HepG2 (cell line): Measurements from ENCODE around the gene G6PC2. TPM values are rescaled to one million over a fixed set of nuclear protein-coding genes. Genes with fewer than 3 reads are reported as not detected.

ENCODE experiments used
- ETV6 ChIP-seq: sonication (generic); formaldehyde crosslinking; conservative IDR thresholded peaks from 2 replicates; pipeline ENCODE4 v1.4.0; 2020; ENCODE audit warnings: missing genetic modification reagents
- EZH2 ChIP-seq: conservative IDR thresholded peaks from 2 replicates; pipeline ENCODE4 v1.6.1; 2012; ENCODE audit warnings: mild to moderate bottlenecking, low read depth, low read length, moderate library complexity
- FOXM1 ChIP-seq: sonication (generic); formaldehyde crosslinking; IDR thresholded peaks from 2 replicates; pipeline ENCODE4 v1.5.0; 2020; ENCODE audit warnings: missing genetic modification reagents
- GMEB1 ChIP-seq: sonication (generic); formaldehyde crosslinking; IDR thresholded peaks from 2 replicates; pipeline ENCODE4 v1.5.1; 2020; ENCODE audit warnings: missing genetic modification reagents, mild to moderate bottlenecking, borderline replicate concordance
- GPBP1L1 ChIP-seq: sonication (generic); formaldehyde crosslinking; IDR thresholded peaks from 2 replicates; pipeline ENCODE4 v1.5.0; 2020; ENCODE audit warnings: mild to moderate bottlenecking, missing genetic modification reagents
- GTF3A ChIP-seq: sonication (generic); formaldehyde crosslinking; conservative IDR thresholded peaks from 2 replicates; pipeline ENCODE4 v1.4.0; 2020; ENCODE audit warnings: mild to moderate bottlenecking, missing genetic modification reagents
- MAFG ChIP-seq: sonication (generic); formaldehyde crosslinking; IDR thresholded peaks from 2 replicates; pipeline ENCODE4 v1.5.1; 2020; ENCODE audit warnings: mild to moderate bottlenecking, missing genetic modification reagents
- NFATC3 ChIP-seq: sonication (generic); formaldehyde crosslinking; IDR thresholded peaks from 2 replicates; pipeline ENCODE4 v1.5.1; 2020; ENCODE audit warnings: mild to moderate bottlenecking, missing genetic modification reagents
- PRPF4 ChIP-seq: fragments of 200-400 bp; formaldehyde crosslinking; IDR thresholded peaks from 2 replicates; pipeline ENCODE4 v1.6.1; 2016; ENCODE audit warnings: low read length, low read depth; ENCODE audit not compliant: poor library complexity, severe bottlenecking
- SMAD9 ChIP-seq: sonication (generic); formaldehyde crosslinking; IDR thresholded peaks from 2 replicates; pipeline ENCODE4 v1.5.1; 2020; ENCODE audit warnings: mild to moderate bottlenecking, missing genetic modification reagents
- SP5 ChIP-seq: IDR thresholded peaks from 2 replicates; pipeline ENCODE4 v1.6.1; 2016; ENCODE audit warnings: low read depth, borderline replicate concordance
- ZEB1 ChIP-seq: IDR thresholded peaks from 2 replicates; pipeline ENCODE4 v1.6.1; 2012; ENCODE audit warnings: mild to moderate bottlenecking, low read depth, inconsistent platforms; ENCODE audit not compliant: insufficient replicate concordance
- ZFP62 ChIP-seq: sonication (generic); formaldehyde crosslinking; IDR thresholded peaks from 2 replicates; pipeline ENCODE4 v1.4.0; 2020; ENCODE audit warnings: missing genetic modification reagents
- ZNF547 ChIP-seq: sonication (generic); formaldehyde crosslinking; IDR thresholded peaks from 2 replicates; pipeline ENCODE4 v1.5.1; 2020; ENCODE audit warnings: mild to moderate bottlenecking, missing genetic modification reagents
- ZSCAN5A ChIP-seq: sonication (generic); formaldehyde crosslinking; IDR thresholded peaks from 2 replicates; pipeline ENCODE4 v1.8.0; 2022; ENCODE audit warnings: mild to moderate bottlenecking, missing genetic modification reagents, borderline replicate concordance
- polyA plus RNA-seq, 8 experiments: library from polyadenylated mRNA; depleted of rRNA in 3 of 8; stranded (reverse) in 7 of 8; unstranded in 1 of 8; fragments of >200 nt; fragmentation: Illumina TruSeq in 4 of 8; extraction: Trizol in 4 of 8; gene quantifications; 2 replicates each; pipeline versions ENCODE4 v1.2.1 to v1.2.3, GENCODE V29; 2011 to 2016; ENCODE audit warnings: low read depth in 4 of 8, missing spikeins in 1 of 8, mixed read lengths in 1 of 8; ENCODE audit not compliant: insufficient read depth in 1 of 8
- total RNA-seq, 5 experiments: library from RNA; depleted of rRNA; stranded (reverse); fragments of >200 nt; fragmentation: Illumina TruSeq; extraction: Trizol; gene quantifications; 2 replicates each; pipeline ENCODE4 v1.2.3, GENCODE V29; 2016; ENCODE audit warnings: low read depth in 1 of 5
- TF ChIP-seq, protein P1 (sequence below): sonication (generic); formaldehyde crosslinking; IDR thresholded peaks from 2 replicates; pipeline ENCODE4 v1.4.0; 2020; ENCODE audit warnings: mild to moderate bottlenecking, missing genetic modification reagents, borderline replicate concordance
- TF ChIP-seq, protein P2 (sequence below): sonication (generic); formaldehyde crosslinking; IDR thresholded peaks from 2 replicates; pipeline ENCODE4 v1.5.1; 2020; ENCODE audit warnings: mild to moderate bottlenecking, missing genetic modification reagents, borderline replicate concordance

The G6PC2 gene
- total and polyA plus RNA-seq, 2 of the 13 experiments (the other 11 are each of a cell fraction or from before 2014, with no cell fraction given): not detected

DNA sequence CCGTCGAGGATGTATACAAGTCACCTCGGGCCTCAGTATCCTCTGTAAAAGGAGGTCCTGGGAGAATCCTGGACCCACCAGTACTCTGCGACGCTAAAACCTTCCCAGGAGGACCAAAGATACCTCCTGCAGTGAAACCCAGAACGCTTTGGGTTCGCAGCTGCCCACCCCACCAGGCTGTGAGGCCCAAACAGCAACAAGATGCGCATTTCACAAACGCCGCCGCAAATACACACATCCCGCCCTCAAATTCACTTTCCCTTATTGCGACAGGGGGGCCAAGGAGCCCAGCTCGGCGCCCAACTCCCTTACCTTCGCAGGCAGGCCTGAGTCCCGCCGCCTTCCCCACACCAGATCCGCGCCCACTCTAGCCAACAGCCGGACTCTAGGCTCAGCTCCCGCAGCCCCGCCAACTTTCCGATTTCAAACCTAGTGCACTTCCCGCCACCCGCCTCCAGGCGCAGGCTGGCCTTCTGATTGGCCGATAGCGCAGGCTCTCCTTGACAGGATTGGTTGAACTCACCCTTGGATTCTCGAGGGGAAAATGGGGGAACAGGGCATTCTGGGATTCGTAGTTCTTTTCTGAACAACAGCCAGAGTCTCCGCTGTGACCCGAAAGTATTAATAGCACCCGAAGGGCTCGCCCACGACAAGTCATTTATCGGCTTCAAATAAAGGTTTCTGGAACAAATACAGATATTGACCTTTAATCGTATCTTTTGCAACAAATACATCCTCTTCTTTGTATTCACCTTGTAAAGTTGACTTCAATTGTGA, 10.9 kb upstream of the G6PC2 start, which contains the start of gene SPC25 (continued):
- TF ChIP-seq SMAD9 (CRISPR knock-in tag) (no peak), FOXM1 (CRISPR knock-in tag) (no peak), SP5 (CRISPR knock-in tag) (no peak), MAFG (CRISPR knock-in tag) (no peak), ZEB1 (no peak), NFATC3 (CRISPR knock-in tag) (0 out of 2 replicates have a peak, but pooled peaks have one; percentile 46), PRPF4 (no peak), ZNF547 (CRISPR knock-in tag) (peak; percentile 92), EZH2 (no peak), ZSCAN5A (no peak), ZFP62 (no peak), ETV6 (CRISPR knock-in tag) (peak; percentile 75; the same call in 1 of the 2 replicates), GPBP1L1 (CRISPR knock-in tag) (no peak), GMEB1 (peak; percentile 73; the same call in 1 of the 2 replicates), GTF3A (CRISPR knock-in tag) (no peak)
- TF ChIP-seq, protein P1, sequence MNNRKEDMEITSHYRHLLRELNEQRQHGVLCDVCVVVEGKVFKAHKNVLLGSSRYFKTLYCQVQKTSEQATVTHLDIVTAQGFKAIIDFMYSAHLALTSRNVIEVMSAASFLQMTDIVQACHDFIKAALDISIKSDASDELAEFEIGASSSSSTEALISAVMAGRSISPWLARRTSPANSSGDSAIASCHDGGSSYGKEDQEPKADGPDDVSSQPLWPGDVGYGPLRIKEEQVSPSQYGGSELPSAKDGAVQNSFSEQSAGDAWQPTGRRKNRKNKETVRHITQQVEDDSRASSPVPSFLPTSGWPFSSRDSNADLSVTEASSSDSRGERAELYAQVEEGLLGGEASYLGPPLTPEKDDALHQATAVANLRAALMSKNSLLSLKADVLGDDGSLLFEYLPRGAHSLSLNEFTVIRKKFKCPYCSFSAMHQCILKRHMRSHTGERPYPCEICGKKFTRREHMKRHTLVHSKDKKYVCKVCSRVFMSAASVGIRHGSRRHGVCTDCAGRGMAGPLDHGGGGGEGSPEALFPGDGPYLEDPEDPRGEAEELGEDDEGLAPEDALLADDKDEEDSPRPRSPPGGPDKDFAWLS (CRISPR knock-in tag): no peak
- TF ChIP-seq, protein P2, sequence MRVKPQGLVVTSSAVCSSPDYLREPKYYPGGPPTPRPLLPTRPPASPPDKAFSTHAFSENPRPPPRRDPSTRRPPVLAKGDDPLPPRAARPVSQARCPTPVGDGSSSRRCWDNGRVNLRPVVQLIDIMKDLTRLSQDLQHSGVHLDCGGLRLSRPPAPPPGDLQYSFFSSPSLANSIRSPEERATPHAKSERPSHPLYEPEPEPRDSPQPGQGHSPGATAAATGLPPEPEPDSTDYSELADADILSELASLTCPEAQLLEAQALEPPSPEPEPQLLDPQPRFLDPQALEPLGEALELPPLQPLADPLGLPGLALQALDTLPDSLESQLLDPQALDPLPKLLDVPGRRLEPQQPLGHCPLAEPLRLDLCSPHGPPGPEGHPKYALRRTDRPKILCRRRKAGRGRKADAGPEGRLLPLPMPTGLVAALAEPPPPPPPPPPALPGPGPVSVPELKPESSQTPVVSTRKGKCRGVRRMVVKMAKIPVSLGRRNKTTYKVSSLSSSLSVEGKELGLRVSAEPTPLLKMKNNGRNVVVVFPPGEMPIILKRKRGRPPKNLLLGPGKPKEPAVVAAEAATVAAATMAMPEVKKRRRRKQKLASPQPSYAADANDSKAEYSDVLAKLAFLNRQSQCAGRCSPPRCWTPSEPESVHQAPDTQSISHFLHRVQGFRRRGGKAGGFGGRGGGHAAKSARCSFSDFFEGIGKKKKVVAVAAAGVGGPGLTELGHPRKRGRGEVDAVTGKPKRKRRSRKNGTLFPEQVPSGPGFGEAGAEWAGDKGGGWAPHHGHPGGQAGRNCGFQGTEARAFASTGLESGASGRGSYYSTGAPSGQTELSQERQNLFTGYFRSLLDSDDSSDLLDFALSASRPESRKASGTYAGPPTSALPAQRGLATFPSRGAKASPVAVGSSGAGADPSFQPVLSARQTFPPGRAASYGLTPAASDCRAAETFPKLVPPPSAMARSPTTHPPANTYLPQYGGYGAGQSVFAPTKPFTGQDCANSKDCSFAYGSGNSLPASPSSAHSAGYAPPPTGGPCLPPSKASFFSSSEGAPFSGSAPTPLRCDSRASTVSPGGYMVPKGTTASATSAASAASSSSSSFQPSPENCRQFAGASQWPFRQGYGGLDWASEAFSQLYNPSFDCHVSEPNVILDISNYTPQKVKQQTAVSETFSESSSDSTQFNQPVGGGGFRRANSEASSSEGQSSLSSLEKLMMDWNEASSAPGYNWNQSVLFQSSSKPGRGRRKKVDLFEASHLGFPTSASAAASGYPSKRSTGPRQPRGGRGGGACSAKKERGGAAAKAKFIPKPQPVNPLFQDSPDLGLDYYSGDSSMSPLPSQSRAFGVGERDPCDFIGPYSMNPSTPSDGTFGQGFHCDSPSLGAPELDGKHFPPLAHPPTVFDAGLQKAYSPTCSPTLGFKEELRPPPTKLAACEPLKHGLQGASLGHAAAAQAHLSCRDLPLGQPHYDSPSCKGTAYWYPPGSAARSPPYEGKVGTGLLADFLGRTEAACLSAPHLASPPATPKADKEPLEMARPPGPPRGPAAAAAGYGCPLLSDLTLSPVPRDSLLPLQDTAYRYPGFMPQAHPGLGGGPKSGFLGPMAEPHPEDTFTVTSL (CRISPR knock-in tag): no peak
